Testis (tissue), 3 donors: ENCODE data around the gene FIGNL2. TPM values are rescaled to one million over a fixed set of nuclear protein-coding genes. Genes with fewer than 3 reads are reported as not detected.

Experiments used
- DNase-seq: peaks from one replicate; pipeline ENCODE4 v3.0.0-alpha.2; 2019
- H3K27ac ChIP-seq, 2 donors: fragments of 200-600 bp; sonication (generic); one replicate each; pipeline ENCODE4 v1.5.1; 2019
- H3K27me3 ChIP-seq: fragments of 200-600 bp; sonication (generic); one replicate; pipeline ENCODE4 v1.5.1; 2019
- H3K36me3 ChIP-seq: fragments of 200-600 bp; sonication (generic); one replicate; pipeline ENCODE4 v1.5.1; 2017; ENCODE audit warnings: low read depth; ENCODE audit errors: missing control alignments
- H3K4me1 ChIP-seq: fragments of 200-600 bp; sonication (generic); one replicate; pipeline ENCODE4 v1.5.1; 2019
- H3K4me3 ChIP-seq, 2 donors: fragments of 200-600 bp; sonication (generic); one replicate each; pipeline ENCODE4 v1.5.1; 2017 to 2019
- H3K9me3 ChIP-seq: fragments of 200-600 bp; sonication (generic); one replicate; pipeline ENCODE4 v1.5.1; 2017
- CTCF ChIP-seq, 3 experiments: fragments of 450-650 bp in 2 of 3; fragments of 200-600 bp in 1 of 3; sonication (generic) in 1 of 3; IDR thresholded peaks; one replicate each; pipeline ENCODE4 v1.5.1; 2016 to 2019; ENCODE audit warnings: antibody characterized with exemption in 3 of 3, mild to moderate bottlenecking in 2 of 3, moderate library complexity in 1 of 3
- POLR2A ChIP-seq: fragments of 450-650 bp; IDR thresholded peaks from one replicate; pipeline ENCODE4 v1.6.1; 2017; ENCODE audit warnings: antibody characterized with exemption, mild to moderate bottlenecking, moderate library complexity
- WGBS, 2 donors: methylation state at CpG; one replicate each; pipeline ENCODE4 v1.1.5; 2018; 5-methylcytosine and 5-hydroxymethylcytosine counted together
- intact Hi-C: fragments of 100-400 bp; cut with DNase I; formaldehyde crosslinking; loops from one replicate; pipeline ENCODE4 v1.15.1; 2023; ENCODE audit warnings: low total_unique reads
- polyA plus RNA-seq: library from polyadenylated mRNA; stranded (reverse); fragments of 350-450 nt; fragmentation: Illumina TruSeq; extraction: RNeasy Lipid Tissue Mini Kit (QIAGEN cat#74804); gene quantifications from one replicate; pipeline ENCODE4 v1.2.3, GENCODE V29; 2014; ENCODE audit warnings: low read depth, low replicate concordance; ENCODE audit not compliant: insufficient read depth
- total RNA-seq, 2 donors: library from RNA; depleted of rRNA; stranded (reverse); fragments of >200 nt; gene quantifications; one replicate each; pipeline ENCODE4 v1.2.3, GENCODE V29; 2016

Gene FIGNL2
- total and polyA plus RNA-seq, 3 donors from 2014 or later = 1.1 to 2.1 (median 1.7) TPM

- 88 to 95% methylated on average over 1 of the region's 1 CpG for WGBS, 2 donors
- no peak overlapping the region for H3K27ac ChIP-seq
- no peak overlapping the region for H3K4me3 ChIP-seq
- H3K27me3 ChIP-seq = no peaks in the 10 kb centered on the region
- H3K4me1 ChIP-seq = no peaks in the 10 kb centered on the region
- TF ChIP-seq CTCF (IDR thresholded peaks at IDR 0.05) (no peak), POLR2A (no peak)
- no peaks in the 10 kb centered on the region for H3K9me3 ChIP-seq
- no peak for DNase-seq
- intact Hi-C loops = no loop called here
- no peaks in the 10 kb centered on the region for H3K36me3 ChIP-seq
Measured at GRCh38 chr12:51793201-51793600, 55.3 kb downstream of the FIGNL2 start.

- Histone ChIP-seq H3K27me3 (no peaks in the 10 kb centered on the region), H3K9me3 (no peaks in the 10 kb centered on the region), H3K36me3 (no peaks in the 10 kb centered on the region), H3K4me1 (no peaks in the 10 kb centered on the region), H3K4me3 (no peak overlapping the region), H3K27ac (no peak overlapping the region)
- intact Hi-C loops = no loop called here
- TF ChIP-seq CTCF (IDR thresholded peaks at IDR 0.05) (no peak), POLR2A (no peak)
- 83 to 92% methylated on average over 5 of the region's 5 CpGs for WGBS, 2 donors
- DNase-seq = no peak
Measured at GRCh38 chr12:51792417-51792816, 56.1 kb downstream of the FIGNL2 start.

DNA sequence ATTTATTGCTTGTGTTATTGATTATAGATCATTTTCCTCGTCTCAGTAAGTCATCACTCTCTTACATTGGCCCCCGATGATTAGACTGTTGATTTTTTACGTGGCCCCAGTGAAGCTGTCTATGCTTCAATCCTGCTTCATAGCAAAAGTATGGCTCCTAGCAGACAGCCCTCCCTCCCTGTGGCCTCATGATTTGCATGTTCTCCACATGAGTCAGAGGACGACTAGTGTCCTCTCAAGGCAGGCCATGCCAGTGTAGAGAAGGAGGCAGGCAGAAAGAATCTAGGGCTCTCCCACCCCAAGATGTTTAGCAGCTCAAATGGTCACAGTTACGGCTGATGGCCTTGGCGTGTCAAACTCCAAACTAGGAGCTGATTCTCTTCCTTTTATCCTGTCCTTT, 59.6 kb downstream of the FIGNL2 start:
- 90 to 93% methylated on average over 6 of the region's 6 CpGs for WGBS, 2 donors
- Histone ChIP-seq H3K27ac (no peak overlapping the region), H3K9me3 (no peaks in the 10 kb centered on the region), H3K36me3 (no peaks in the 10 kb centered on the region), H3K27me3 (no peaks in the 10 kb centered on the region), H3K4me3 (no peak overlapping the region), H3K4me1 (no peaks in the 10 kb centered on the region)
- intact Hi-C loops = no loop called here
- no peak for DNase-seq
- no peak for TF ChIP-seq POLR2A
- no peak for TF ChIP-seq CTCF (IDR thresholded peaks at IDR 0.05)

DNA sequence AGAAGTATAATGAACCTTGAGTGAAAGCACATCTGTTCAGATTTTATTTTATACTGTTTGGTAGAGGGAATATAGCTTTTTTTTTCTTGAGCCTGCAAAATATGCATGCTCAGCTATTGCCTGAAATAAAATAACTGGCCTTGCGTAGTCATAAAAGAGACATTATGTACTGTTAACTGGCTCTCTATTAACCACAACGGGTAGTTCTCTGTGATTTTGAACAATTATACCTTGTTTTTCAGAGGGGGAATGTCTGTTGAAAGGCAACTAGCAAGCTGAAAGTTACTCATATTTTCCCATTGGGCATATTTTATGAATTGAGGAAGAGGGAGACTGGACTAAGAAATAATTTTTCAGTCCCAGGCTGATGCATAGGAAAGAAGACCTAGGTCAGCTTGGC, 62.6 kb downstream of the FIGNL2 start:
- intact Hi-C loops = no loop called here
- no peaks in the 10 kb centered on the region for H3K36me3 ChIP-seq
- TF ChIP-seq POLR2A (no peak), CTCF (IDR thresholded peaks at IDR 0.05) (no peak)
- no peaks in the 10 kb centered on the region for H3K9me3 ChIP-seq
- no peak overlapping the region for H3K4me3 ChIP-seq
- no peak for DNase-seq
- 79 to 87% methylated on average over 2 of the region's 2 CpGs for WGBS, 2 donors
- no peak overlapping the region for H3K27ac ChIP-seq
- no peaks in the 10 kb centered on the region for H3K27me3 ChIP-seq
- H3K4me1 ChIP-seq = no peaks in the 10 kb centered on the region

GRCh38 chr12:51784688-51785087, 63.8 kb downstream of the FIGNL2 start:
- no peak overlapping the region for H3K4me3 ChIP-seq
- no peaks in the 10 kb centered on the region for H3K9me3 ChIP-seq
- no peaks in the 10 kb centered on the region for H3K4me1 ChIP-seq
- 86 to 93% methylated on average over 3 of the region's 3 CpGs for WGBS, 2 donors
- no peak overlapping the region for H3K27ac ChIP-seq
- H3K36me3 ChIP-seq = no peaks in the 10 kb centered on the region
- DNase-seq = no peak
- TF ChIP-seq POLR2A = no peak
- no peaks in the 10 kb centered on the region for H3K27me3 ChIP-seq
- intact Hi-C loops = no loop called here
